OCI-M2 (cell line): ENCODE data around the gene SEZ6.

Experiments used
- DNase-seq: peaks from one replicate; lab custom pipeline; 2025; ENCODE audit not compliant: unreplicated experiment; lab: John Stamatoyannopoulos, UW

The SEZ6 gene, protein sequence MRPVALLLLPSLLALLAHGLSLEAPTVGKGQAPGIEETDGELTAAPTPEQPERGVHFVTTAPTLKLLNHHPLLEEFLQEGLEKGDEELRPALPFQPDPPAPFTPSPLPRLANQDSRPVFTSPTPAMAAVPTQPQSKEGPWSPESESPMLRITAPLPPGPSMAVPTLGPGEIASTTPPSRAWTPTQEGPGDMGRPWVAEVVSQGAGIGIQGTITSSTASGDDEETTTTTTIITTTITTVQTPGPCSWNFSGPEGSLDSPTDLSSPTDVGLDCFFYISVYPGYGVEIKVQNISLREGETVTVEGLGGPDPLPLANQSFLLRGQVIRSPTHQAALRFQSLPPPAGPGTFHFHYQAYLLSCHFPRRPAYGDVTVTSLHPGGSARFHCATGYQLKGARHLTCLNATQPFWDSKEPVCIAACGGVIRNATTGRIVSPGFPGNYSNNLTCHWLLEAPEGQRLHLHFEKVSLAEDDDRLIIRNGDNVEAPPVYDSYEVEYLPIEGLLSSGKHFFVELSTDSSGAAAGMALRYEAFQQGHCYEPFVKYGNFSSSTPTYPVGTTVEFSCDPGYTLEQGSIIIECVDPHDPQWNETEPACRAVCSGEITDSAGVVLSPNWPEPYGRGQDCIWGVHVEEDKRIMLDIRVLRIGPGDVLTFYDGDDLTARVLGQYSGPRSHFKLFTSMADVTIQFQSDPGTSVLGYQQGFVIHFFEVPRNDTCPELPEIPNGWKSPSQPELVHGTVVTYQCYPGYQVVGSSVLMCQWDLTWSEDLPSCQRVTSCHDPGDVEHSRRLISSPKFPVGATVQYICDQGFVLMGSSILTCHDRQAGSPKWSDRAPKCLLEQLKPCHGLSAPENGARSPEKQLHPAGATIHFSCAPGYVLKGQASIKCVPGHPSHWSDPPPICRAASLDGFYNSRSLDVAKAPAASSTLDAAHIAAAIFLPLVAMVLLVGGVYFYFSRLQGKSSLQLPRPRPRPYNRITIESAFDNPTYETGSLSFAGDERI

DNA sequence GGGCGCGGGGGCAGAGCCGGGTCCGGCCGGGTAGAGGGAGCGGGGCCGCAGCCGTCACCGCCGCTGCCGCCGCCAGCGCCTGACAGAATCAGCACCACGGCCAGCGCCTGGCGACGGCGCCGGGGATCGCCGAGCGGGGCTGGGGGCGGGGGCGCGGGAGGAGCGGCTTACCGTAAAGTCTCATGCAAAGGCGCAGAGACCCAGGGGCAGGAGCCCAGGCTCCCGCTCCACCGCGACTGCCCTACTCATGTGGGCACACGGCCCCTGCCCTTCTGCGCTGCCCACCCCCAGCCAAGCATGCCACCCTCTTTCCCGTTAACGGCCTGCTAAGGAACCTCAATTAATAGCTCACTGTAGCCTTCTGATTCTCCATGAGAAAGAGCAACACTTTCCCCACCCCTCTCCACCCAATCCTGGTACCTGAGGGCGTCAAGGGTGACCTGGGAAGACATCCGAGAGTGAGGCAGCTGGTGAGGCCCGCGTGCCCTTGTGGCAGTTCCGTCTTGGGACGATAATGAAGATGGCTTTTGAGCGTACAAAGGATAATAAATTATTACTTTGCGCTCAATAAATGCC lies at the start of gene SEZ6:
TSS of gene SEZ6 (minus strand) at position 98 of the 576 bp plus-strand sequence. CDS start 164 bp downstream, outside the sequence.
- DNase-seq, result no peak

- DNase-seq, result no peak
Measured at GRCh38 chr17:29054835-29055234, 49.0 kb upstream of the SEZ6 start.

DNA sequence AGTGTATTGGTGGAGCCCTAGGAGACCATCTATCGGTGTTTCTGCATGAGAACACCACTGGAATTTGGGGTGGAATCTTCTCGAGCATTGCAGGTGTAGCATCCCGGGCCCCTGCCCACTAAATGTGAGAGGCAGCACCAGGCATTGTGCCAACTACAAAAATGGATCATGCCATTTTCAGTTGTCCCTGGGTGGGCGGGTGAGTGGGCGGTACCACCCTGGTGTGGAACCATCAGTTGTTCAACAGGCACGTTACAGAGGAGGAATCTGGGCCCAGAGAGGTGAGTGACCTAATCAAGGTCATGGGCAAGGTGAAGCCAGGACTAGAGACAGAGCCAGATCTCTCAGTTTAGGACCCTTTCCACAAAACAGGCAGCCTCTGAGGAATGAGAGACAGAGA lies 45.9 kb upstream of the SEZ6 start:
- DNase-seq, result no peak

DNA sequence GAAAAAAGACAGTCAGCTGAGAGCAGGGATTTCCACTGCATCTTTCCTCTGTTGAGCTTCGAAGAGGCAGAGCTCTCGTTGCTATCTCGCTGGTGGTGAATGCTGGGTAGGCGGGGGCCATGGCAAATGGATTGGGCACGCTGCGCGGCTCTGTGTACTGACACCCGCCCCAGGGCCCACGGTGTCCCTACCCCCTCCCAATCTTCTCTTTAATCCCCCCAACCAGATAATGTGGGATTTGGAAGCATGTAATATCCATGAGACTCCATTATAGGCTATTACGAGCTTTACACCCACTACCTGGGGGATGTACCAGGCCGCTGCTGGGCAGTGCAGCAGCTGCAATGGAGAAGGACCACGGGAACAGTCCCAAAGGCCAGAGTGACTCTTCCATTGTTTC lies 45.4 kb upstream of the SEZ6 start:
- DNase-seq, result no peak

GRCh38 chr17:29050176-29050575 lies 44.3 kb upstream of the SEZ6 start:
- no peak for DNase-seq

DNA sequence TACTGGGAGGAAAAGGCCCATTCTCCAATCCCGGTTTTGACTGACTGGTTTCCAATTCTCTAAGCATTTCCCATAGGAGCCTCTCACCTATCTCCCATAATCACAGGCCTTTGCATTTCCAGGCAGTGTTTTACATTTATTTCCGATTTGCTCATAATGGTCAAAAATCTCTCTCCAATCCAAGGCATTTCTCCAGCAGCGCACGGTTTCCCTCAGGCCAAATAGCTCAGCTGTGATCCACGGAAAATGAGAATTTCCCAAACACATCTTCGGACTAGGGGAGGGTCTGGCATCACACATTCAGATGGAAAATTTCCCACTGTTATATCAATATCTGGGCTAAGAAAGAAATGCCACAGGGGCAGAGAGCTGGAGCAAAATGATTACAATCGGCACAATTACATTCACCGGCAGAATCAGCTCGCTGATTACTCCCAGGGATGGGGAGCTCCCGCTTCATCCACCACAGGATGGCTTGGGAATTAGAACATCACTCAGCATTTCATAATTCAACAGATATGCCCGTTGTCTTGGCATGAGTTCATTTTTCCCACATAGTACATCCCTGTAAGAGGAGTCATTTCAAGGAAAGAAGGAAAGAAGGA lies 43.8 kb upstream of the SEZ6 start:
- DNase-seq, result no peak

DNA sequence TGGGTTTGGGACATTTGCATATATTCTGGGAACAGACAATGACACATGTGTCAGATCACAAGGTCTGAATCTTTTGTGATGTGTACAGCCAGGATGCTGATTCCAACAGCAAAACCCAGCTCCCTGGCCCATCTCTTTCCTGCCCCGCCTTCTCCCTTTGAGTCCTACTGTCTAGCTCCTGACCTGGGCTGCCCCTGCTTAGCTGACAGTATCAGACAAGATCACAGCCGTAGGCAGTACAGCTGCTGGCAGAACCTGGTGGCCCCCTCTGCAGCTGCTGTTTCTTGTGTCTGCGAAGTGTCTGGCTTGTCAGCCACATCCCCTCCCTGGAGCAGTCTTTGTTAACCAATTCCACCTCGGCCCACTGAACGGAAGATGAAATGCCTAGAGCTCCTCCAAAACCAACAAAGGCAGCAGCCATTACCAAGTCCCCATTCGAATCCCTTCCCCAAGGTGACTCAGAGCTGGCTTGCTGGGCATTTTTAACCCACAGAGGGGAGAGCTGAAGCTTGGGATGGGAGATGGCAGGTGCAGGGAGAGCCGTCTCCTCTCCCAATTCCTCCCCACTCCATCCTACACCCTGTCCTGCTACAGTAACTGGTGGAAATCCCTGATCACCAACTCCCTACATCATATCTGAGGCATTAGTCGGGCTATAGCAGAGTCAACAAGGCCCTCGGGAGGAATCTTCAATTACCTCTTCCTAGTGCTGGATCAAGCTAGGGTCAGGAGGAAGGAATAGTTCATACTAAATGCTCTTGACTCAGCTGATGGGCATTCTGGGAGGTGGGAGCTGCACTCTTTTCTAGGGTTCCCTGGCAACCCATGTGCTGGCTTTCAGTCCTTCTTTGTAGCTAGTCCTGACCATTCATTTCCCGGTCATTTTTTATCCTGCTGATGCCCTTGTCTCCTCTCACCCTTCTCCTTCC lies 42.9 kb upstream of the SEZ6 start:
- no peak for DNase-seq

DNA sequence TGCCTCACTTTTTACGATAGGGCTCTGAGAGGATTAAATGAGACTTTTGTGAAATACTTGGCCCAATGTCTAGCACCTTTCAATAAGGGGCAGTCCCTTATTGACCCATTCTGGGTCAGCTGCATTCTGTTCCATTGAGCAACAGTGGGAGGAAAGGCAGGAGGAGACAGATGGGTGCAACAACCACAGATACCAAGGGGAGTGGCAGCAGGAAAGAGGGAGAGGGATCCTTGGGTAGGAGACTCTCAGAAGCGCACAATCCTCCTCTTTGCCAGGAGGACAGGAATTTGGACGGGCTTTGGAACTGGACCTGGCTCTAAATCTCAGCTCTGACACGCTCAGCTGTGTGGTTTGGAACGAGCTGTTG lies 40.6 kb upstream of the SEZ6 start:
- DNase-seq, result no peak

GRCh38 chr17:29045734-29046472 lies 40.1 kb upstream of the SEZ6 start:
- no peak for DNase-seq

DNA sequence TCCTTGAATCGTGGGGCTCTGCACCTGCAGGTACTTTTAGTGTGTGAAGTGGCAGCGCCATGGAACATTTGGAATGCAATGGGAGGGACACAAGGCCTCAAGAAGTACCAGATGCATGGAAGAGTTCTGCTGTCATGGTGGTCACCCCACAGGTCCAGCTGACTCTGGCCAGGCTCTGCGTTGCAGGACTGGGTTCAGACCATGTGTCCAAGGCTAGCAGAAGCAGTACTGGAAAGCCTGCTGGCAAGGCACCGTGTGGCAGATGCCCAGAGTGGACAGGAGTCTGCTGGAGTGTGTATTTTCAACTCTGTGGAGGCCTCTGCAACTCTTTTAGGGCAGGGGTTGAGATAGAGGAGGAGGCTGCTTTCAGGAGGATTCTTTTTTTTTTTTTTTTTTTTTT lies 39.2 kb upstream of the SEZ6 start:
- DNase-seq, result no peak

DNA sequence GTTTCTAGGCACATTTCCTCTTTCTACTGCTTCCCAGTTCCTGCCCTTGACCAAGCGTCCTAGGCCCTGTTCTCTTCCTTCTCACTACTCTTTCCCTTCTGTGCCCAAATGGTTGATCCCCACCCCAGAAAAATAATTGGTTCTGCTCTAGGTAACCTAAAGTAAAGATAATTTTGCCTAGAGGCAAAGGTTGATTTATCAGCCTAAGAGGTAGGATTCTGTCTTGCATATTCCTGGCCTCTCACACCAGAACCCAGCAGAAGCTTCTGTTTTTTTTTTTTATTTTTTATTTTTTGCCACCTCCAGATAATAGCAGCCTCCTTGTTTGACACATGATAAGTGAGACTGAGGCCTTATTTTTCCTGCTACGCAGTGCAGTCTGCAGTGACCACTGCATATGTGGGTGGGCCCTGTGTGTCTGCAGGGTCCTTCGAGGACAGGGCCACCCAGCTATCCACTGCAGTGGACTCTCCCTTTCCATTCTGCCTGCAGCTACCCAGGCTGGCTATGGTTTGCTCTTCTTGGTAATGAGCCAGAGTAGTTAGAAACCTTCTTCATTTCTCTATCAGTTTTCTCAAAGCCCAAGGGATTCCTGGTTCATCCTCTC lies 37.8 kb upstream of the SEZ6 start:
- no peak for DNase-seq

GRCh38 chr17:29042679-29043538 lies 37.1 kb upstream of the SEZ6 start, which contains the start of gene PIPOX:
Gene PIPOX (plus strand): TSS chr17:29043141. CDS start chr17:29043226, 85 bp downstream.
- no peak for DNase-seq

DNA sequence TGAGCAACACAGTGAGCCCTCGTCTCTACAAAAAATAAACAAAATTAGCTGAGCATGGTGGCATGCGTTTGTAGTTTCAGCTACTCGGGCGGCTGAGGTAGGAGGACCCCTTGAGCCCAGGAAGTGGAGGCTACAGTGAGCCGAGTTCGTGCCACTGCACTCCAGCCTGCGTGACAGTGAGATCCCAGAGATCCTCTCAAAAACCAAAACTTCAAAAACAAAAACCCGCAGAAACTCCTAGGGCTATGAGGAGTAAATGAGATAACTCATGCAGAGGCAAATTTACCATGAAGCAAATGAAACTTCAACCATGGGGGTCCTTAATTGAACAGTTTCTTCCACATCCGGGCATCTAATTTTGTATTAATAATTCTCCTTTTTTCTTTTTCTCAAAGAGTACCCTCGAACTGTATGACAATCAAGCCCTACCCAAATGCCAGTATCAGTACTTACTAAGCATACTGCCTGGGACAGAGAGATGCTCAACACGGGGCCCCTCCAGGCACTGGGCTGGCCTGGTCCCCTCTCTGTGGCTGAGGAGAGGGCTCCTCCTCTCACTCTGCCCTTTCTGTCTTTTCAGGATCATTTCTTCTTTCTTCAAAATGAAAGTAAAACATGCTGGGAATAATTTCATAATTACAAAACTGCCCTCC lies 36.3 kb upstream of the SEZ6 start:
- no peak for DNase-seq

DNA sequence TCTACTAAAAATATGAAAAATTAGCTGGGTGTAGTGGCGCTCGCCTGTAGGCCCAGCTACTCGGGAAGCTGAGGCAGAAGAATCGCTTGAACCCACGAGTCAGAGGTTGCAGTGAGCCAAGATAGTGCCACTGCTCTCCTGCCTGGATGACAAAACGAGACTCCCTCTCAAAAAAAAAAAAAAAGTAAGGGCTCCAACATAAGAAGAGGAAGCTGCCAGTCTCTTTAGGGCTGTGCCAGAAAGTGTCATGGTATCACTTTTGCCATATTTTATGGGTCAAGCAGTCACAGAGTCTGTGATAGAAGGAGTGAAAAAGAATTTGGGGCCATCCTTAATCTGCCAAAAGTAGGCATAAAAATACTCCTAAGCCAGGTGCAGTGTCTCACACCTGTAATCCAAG lies 35.7 kb upstream of the SEZ6 start:
- DNase-seq, result no peak

DNA sequence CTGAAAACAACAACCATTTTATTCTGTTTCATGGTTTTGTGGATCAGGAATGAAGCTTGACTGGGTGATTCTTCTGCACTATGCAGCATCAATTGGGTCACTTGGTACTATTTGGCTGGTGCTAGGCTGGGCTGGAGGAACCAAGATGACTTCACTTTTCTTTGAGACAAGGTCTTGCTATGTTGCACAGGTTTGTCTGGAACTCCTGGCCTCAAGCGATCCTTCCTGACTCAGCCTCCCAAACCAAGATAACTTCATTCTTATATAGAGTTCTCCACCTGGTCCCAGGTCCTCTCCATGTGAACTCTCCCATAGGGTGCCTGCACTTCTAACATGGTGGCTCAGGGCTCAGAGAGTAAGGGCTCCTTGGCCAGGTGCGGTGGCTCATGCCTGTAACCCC lies 35.3 kb upstream of the SEZ6 start:
- DNase-seq, result no peak

DNA sequence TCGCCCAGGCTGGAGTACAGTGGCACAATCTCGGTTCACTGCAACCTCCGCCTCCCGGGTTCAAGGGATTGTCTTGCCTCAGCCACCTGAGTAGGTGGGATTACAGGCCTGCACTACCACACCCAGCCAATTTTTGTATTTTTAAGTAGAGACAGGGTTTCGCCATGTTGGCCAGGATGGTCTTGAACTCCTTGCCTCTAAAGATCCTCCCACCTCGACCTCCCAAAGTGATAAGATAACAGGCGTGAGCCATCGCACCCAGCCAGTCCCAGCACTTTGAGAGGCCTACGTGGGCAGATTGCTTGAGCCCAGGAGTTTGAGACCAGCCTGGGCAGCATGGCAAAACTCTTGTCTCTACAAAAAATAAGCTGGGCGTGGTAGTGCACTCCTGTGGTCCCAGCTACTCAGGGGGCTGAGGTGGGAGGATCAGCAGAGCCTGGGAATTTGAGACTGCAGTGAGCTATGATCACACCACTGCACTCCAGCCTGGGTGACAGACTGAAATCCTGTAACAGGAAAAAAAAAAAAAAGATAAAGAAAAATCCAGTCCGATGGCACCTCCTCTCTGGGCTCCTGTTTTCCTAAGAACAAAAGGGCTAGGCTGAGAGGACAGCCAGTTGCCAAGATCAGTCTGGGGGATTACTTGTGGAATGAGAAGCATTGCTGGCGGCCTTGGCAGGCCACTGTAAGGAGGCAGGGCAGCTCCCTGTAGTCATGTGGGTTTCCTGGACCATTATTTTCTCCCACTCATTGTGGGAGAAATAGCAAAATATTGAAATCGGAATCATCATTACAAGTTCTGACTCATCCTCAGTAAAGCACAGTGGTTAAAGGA lies 34.1 kb upstream of the SEZ6 start:
- no peak for DNase-seq
